ENCODE results near the gene PSMB7. TPM values are rescaled to one million over a fixed set of nuclear protein-coding genes. Genes with fewer than 3 reads are reported as not detected.

PSMB7 gene
- total RNA-seq, 2 experiments from 2014 or later = 69.3 to 71.7 TPM

DNA sequence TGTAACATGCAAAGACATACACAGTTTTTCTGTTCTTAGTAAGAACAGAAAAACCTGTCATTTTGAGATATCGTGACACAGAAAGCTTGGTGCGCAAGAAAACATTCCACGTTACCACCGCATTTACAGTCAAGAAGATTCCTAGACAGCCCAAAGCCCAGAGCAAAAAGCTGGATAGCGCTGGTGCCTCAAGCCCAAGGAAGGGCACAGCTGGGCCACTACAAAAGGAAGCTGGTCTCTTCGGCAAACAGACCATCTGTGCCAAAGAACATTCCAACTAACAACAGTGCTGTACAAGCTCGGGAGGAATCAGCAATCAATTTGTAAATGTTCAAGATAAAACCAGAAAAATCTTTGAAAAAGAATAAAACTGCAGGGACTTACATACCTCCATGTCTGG lies 31.0 kb downstream of the PSMB7 start:
- POLR2A ChIA-PET = no interaction called here
- Mint-ChIP-seq H3K4me3 (no peak overlapping the region), H3K27me3 (no peaks in the 10 kb centered on the region)

DNA sequence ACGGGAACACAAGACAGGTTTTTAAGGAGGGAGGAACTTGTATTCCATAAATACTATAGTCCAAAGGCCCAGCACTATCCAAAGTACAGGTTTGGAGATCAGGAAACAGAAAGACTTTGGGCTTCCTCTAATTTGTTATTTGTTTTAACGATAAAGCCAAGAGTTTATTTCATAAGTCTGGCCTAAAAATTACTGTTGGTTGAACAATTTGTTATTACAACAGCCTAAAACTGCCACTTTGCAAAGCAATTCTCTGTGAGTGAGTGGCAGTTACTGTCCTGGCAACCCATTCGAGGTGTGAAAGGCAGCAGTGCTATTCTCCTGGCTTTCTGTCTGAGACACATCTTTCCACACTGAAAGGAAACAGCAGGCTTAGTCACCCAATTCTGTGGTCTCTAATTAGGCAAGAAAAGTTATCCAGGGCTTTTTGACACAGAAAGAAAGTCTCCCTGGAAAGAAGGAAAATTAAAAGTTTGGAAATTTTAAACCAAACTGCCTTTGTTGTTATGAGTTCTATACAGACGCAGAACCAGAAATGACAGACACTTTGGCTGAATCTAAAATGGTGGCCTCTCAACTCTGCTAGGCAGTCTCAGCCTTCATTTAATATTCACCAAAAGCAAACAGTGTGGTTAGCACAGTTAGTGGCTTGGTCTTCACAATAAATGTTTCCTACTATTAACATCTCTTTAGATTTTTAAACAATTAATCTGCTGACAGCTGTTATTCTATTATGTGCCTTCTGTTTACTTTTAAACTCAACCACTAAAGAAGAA lies 33.9 kb downstream of the PSMB7 start:
- POLR2A ChIA-PET = no interaction called here
- CTCF ChIA-PET = no interaction called here

More for the DNA sequence above, 31.0 kb downstream of the PSMB7 start:
- Mint-ChIP-seq H3K4me1 (ENCODE audit: low read depth) (peaks cover 34% of the 10 kb centered on the region), H3K27ac (no peak overlapping the region), H3K36me3 (ENCODE audit: low read depth) (peaks cover 66% of the 10 kb centered on the region), H3K9me3 (no peaks in the 10 kb centered on the region)
- TF ChIP-seq, protein P1, sequence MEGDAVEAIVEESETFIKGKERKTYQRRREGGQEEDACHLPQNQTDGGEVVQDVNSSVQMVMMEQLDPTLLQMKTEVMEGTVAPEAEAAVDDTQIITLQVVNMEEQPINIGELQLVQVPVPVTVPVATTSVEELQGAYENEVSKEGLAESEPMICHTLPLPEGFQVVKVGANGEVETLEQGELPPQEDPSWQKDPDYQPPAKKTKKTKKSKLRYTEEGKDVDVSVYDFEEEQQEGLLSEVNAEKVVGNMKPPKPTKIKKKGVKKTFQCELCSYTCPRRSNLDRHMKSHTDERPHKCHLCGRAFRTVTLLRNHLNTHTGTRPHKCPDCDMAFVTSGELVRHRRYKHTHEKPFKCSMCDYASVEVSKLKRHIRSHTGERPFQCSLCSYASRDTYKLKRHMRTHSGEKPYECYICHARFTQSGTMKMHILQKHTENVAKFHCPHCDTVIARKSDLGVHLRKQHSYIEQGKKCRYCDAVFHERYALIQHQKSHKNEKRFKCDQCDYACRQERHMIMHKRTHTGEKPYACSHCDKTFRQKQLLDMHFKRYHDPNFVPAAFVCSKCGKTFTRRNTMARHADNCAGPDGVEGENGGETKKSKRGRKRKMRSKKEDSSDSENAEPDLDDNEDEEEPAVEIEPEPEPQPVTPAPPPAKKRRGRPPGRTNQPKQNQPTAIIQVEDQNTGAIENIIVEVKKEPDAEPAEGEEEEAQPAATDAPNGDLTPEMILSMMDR (IDR thresholded peaks at IDR 0.05) = no peak
- H3K36me3 ChIP-seq (ENCODE audit: insufficient read depth, low read length) = peaks cover 35% of the 10 kb centered on the region
- H3K27me3 ChIP-seq (ENCODE audit: control insufficient read depth in 1 of 2, insufficient read depth in 2 of 2, low read length in 2 of 2) = no peaks in the 10 kb centered on the region
- no peak overlapping the region for H3K27ac ChIP-seq (ENCODE audit: low read depth in 1 of 2, low read length in 2 of 2)
- intact Hi-C loops (cut with DNase I, micrococcal nuclease) = no loop called here
- no peak for DNase-seq
- no peak overlapping the region for H3K4me3 ChIP-seq (ENCODE audit: low read length)
- no peak for ATAC-seq (ENCODE audit: poor library complexity)
- CTCF ChIA-PET = interaction anchor here (1.4 kb wide), 1 partner anchor 11 kb away, joined by 3 read pairs; no protein-coding TSS in a partner anchor
- no peaks in the 10 kb centered on the region for H3K9me3 ChIP-seq (ENCODE audit: control insufficient read depth in 1 of 2, insufficient read depth in 1 of 2, low read length in 2 of 2)
- H3K4me1 ChIP-seq (ENCODE audit: insufficient read depth, low read length) = peaks cover 1% of the 10 kb centered on the region

DNA sequence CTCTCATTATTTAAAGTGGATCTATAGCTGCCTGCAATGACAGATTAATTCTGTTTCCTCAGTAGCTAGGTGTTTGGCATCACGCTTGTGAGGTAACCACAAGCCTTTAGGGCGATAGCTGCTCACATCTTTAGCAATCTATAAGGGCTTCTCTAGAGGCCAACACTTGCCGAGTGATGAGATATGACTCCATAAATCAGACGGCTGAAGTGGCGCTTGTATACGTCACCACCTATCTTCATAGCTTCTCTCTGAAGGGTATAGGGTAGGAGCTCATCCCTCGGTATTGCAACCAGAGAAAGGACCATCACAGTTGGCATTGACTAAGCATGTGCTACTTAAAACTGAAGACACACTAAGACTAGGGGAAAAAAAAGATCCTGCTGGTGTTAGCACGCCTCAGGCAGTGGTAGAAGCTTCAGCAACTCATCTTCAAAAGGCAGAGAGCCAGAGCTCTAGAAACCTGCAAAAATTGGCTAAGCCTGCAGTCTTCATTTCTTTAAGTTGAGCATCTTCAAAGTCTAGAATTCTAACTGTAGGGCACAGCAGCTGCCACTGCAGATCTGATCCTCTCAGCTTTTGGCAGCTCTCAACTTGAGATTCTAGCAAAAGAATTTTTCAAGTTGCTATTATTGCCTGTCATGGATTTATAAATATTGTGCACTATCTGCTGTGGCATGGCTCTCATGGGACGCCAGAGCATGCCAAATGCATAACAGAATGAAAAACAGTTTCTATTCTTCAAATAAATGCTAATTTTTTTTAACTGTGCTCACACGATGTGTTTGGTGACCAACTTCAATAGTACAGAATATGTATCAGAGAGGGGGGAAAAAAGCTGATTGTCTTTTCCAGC lies 37.5 kb downstream of the PSMB7 start:
- ATAC-seq (ENCODE audit: poor library complexity) = no peak
- no peaks in the 10 kb centered on the region for H3K9me3 Mint-ChIP-seq
- intact Hi-C loops (cut with DNase I, micrococcal nuclease) = no loop called here
- DNase-seq = no peak
- no peak overlapping the region for H3K4me3 Mint-ChIP-seq
- H3K4me1 Mint-ChIP-seq (ENCODE audit: low read depth) = peaks cover 29% of the 10 kb centered on the region
- H3K27ac Mint-ChIP-seq = no peak overlapping the region
- ChIA-PET POLR2A (no interaction called here), CTCF (no interaction called here)
- H3K27me3 Mint-ChIP-seq = no peaks in the 10 kb centered on the region
- H3K27me3 ChIP-seq (ENCODE audit: control insufficient read depth in 1 of 2, insufficient read depth in 2 of 2, low read length in 2 of 2) = no peaks in the 10 kb centered on the region
- no peak overlapping the region for H3K27ac ChIP-seq (ENCODE audit: low read depth in 1 of 2, low read length in 2 of 2)
- no peak overlapping the region for H3K4me3 ChIP-seq (ENCODE audit: low read length)
- no peaks in the 10 kb centered on the region for H3K4me1 ChIP-seq (ENCODE audit: insufficient read depth, low read length)
- H3K9me3 ChIP-seq (ENCODE audit: control insufficient read depth in 1 of 2, insufficient read depth in 1 of 2, low read length in 2 of 2) = no peaks in the 10 kb centered on the region
- TF ChIP-seq, protein P1 (IDR thresholded peaks at IDR 0.05) = no peak
- peaks cover 21% of the 10 kb centered on the region for H3K36me3 ChIP-seq (ENCODE audit: insufficient read depth, low read length)
- peaks cover 75% of the 10 kb centered on the region for H3K36me3 Mint-ChIP-seq (ENCODE audit: low read depth)

More for the DNA sequence above, 33.9 kb downstream of the PSMB7 start:
- H3K27me3 ChIP-seq (ENCODE audit: control insufficient read depth in 1 of 2, insufficient read depth in 2 of 2, low read length in 2 of 2) = no peaks in the 10 kb centered on the region
- H3K4me1 ChIP-seq (ENCODE audit: insufficient read depth, low read length) = no peaks in the 10 kb centered on the region
- TF ChIP-seq, protein P1 (IDR thresholded peaks at IDR 0.05) = no peak
- H3K36me3 ChIP-seq (ENCODE audit: insufficient read depth, low read length) = peaks cover 38% of the 10 kb centered on the region
- H3K9me3 ChIP-seq (ENCODE audit: control insufficient read depth in 1 of 2, insufficient read depth in 1 of 2, low read length in 2 of 2) = no peaks in the 10 kb centered on the region
- peaks cover 75% of the 10 kb centered on the region for H3K36me3 Mint-ChIP-seq (ENCODE audit: low read depth)
- no peak overlapping the region for H3K4me3 Mint-ChIP-seq
- H3K9me3 Mint-ChIP-seq = no peaks in the 10 kb centered on the region
- no peak for ATAC-seq (ENCODE audit: poor library complexity)
- intact Hi-C loops (cut with DNase I, micrococcal nuclease) = no loop called here
- no peak overlapping the region for H3K27ac ChIP-seq (ENCODE audit: low read depth in 1 of 2, low read length in 2 of 2)
- peaks cover 19% of the 10 kb centered on the region for H3K4me1 Mint-ChIP-seq (ENCODE audit: low read depth)
- H3K27ac Mint-ChIP-seq = no peak overlapping the region
- no peaks in the 10 kb centered on the region for H3K27me3 Mint-ChIP-seq
- H3K4me3 ChIP-seq (ENCODE audit: low read length) = no peak overlapping the region
- DNase-seq = peak in 1 of 14 experiments; percentile 11

Measured in CD4-positive, alpha-beta T cell (primary cell).